Measurements from ENCODE around the gene CEACAM16.
A peak's percentile ranks its signal among the peaks of the same experiment; 100 is the strongest.

GRCh38 chr19:44747739-44748425 is 48.9 kb downstream of the CEACAM16 start:
- no peak for TF ChIP-seq POLR2A (IDR thresholded peaks at IDR 0.05; ENCODE audit: low read depth, low read length)
- no peak for TF ChIP-seq POLR2AphosphoS5 (IDR thresholded peaks at IDR 0.05; ENCODE audit: low read depth, low read length)
- TF ChIP-seq TAF1 (IDR thresholded peaks at IDR 0.05; ENCODE audit: low read depth, low read length) = no peak
- TF ChIP-seq POU2F2 (IDR thresholded peaks at IDR 0.05; ENCODE audit: low read depth, low read length) = no peak
- 0 out of 2 replicates have a peak, but pooled peaks have one; percentile 17 for TF ChIP-seq SPI1 (IDR thresholded peaks at IDR 0.05; ENCODE audit: low read depth, low read length)
- TF ChIP-seq PAX5 (IDR thresholded peaks at IDR 0.05; ENCODE audit: insufficient read depth, low read length, severe bottlenecking) = no peak
